Breast epithelium (tissue), 4 donors: ENCODE measurements around the gene GPATCH1. TPM values are rescaled to one million over a fixed set of nuclear protein-coding genes. Genes with fewer than 3 reads are reported as not detected.
A peak's percentile ranks its signal among the peaks of the same experiment; 100 is the strongest.

Experiments
- DNase-seq, 2 donors: peaks; one replicate each; pipeline ENCODE4 v3.0.0-alpha.2; 2019; ENCODE audit warnings: low spot score in 2 of 2
- H3K27ac ChIP-seq, 2 donors: fragments of 200-600 bp; sonication (generic) in 1 of 2; one replicate each; pipeline ENCODE4 v1.5.1; 2016 to 2019; ENCODE audit warnings: mild to moderate bottlenecking in 1 of 2
- H3K27me3 ChIP-seq, 2 donors: fragments of 200-600 bp; sonication (generic) in 1 of 2; one replicate each; pipeline versions ENCODE4 v1.5.1 to v1.6.0; 2017 to 2019; ENCODE audit warnings: control low read depth in 1 of 2, mild to moderate bottlenecking in 1 of 2
- H3K36me3 ChIP-seq: fragments of 200-600 bp; one replicate; pipeline ENCODE4 v1.5.1; 2019
- H3K4me1 ChIP-seq, 2 donors: fragments of 200-600 bp; sonication (generic); one replicate each; pipeline ENCODE4 v1.5.1; 2016 to 2019; ENCODE audit warnings: control low read depth in 1 of 2
- H3K4me3 ChIP-seq, 3 donors: fragments of 200-600 bp; sonication (generic); 1 replicate in 2 of 3; 2 replicates in 1 of 3; pipeline ENCODE4 v1.5.1; 2016 to 2019; ENCODE audit warnings: mild to moderate bottlenecking in 3 of 3, moderate library complexity in 2 of 3
- H3K9me3 ChIP-seq, 2 donors: fragments of 200-600 bp; sonication (generic) in 1 of 2; one replicate each; pipeline ENCODE4 v1.5.1; 2016 to 2019; ENCODE audit warnings: control low read depth in 1 of 2
- POLR2A ChIP-seq: fragments of 450-650 bp; IDR thresholded peaks from one replicate; pipeline ENCODE4 v1.6.1; 2016; ENCODE audit warnings: antibody characterized with exemption, mild to moderate bottlenecking, moderate library complexity
- POLR2AphosphoS5 ChIP-seq, 3 donors: sonication (generic); formaldehyde crosslinking; IDR thresholded peaks; one replicate each; pipeline ENCODE4 v1.6.1; 2017; ENCODE audit warnings: antibody characterized with exemption in 3 of 3
- intact Hi-C: fragments of 100-400 bp; cut with DNase I; formaldehyde crosslinking; loops from one replicate; pipeline ENCODE4 v1.15.1; 2023; ENCODE audit warnings: low total_unique reads
- total RNA-seq, 3 donors: library from RNA; depleted of rRNA; stranded (reverse); fragments of >200 nt; gene quantifications; one replicate each; pipeline ENCODE4 v1.1.0, GENCODE V29; 2016
- TF ChIP-seq, protein P1 (sequence below), 3 donors: fragments of 450-650 bp; IDR thresholded peaks; one replicate each; pipeline ENCODE4 v1.5.1; 2016 to 2017; ENCODE audit warnings: antibody characterized with exemption in 3 of 3, mild to moderate bottlenecking in 3 of 3, moderate library complexity in 3 of 3

Gene GPATCH1
- total RNA-seq, 3 donors from 2014 or later, result 9.4 to 14.2 (median 12.5) TPM

DNA sequence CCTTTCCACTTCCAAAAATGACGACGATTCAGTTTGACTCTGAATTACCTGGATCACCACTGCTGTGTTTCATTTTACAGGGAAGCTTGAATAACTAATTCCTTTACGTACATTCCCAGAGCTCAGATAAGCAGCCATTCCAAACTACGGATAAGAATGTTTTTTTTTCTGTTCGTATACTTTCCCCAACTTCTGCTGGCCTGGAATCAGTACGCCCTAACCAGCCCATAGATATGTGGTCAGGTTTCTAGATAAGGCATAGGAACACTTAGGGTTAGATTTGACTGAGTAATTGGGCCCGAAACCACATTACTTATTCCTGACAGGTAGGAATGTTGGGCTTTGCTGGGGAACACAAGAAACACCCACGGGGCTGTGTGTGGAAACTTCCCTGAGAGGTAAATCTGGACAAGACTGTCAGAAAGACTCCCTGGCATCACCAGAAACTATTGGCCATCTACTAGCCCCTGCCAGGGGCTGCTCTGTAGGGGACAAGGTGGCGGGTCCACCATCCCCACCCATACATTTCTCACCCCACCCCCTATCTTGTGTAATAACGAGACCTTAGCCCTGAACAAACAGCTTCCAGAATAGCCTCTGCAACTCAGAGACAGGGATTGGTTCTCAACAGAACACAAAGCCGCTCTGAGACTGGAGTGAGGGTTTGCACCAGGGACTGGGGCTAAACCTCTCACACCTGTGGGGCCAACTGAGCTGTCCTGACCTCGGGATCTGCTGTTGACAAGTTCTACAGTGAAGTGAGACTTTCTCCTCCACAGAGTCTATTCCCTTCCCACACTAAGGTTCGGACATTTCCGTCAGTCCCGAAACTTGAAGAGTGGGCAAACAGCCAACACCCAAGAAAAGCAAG lies 31.9 kb upstream of the GPATCH1 start:
- H3K4me3 ChIP-seq, result no peak overlapping the region
- no peak for TF ChIP-seq POLR2A
- TF ChIP-seq, protein P1, sequence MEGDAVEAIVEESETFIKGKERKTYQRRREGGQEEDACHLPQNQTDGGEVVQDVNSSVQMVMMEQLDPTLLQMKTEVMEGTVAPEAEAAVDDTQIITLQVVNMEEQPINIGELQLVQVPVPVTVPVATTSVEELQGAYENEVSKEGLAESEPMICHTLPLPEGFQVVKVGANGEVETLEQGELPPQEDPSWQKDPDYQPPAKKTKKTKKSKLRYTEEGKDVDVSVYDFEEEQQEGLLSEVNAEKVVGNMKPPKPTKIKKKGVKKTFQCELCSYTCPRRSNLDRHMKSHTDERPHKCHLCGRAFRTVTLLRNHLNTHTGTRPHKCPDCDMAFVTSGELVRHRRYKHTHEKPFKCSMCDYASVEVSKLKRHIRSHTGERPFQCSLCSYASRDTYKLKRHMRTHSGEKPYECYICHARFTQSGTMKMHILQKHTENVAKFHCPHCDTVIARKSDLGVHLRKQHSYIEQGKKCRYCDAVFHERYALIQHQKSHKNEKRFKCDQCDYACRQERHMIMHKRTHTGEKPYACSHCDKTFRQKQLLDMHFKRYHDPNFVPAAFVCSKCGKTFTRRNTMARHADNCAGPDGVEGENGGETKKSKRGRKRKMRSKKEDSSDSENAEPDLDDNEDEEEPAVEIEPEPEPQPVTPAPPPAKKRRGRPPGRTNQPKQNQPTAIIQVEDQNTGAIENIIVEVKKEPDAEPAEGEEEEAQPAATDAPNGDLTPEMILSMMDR (IDR thresholded peaks at IDR 0.05), result no peak
- H3K4me1 ChIP-seq, result no peaks in the 10 kb centered on the region
- intact Hi-C loops, result no loop called here
- H3K27me3 ChIP-seq, result no peaks in the 10 kb centered on the region
- H3K36me3 ChIP-seq, result no peaks in the 10 kb centered on the region
- peak overlapping the region; percentile 59 to 88 for H3K27ac ChIP-seq
- H3K9me3 ChIP-seq, result no peaks in the 10 kb centered on the region
- DNase-seq, result no peak

DNA sequence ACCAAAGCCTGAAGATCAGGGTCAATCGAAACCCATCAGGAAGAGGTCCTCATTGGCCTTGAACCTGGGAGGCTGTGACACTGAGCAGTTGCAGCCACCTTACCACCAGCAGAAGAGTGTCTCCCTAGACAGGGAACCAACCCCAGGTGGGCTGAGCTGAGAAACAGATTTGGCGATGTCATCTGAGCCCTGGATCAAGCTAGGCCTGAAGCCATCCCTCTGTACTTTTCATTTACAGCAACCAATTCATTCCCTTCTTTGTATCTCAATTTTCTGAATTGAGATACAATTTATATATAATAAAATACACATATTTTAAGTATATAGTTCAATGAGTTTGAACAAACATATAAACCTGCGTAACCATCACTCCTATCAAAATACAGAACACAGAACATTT lies 30.9 kb upstream of the GPATCH1 start:
- Histone ChIP-seq H3K36me3 (no peaks in the 10 kb centered on the region), H3K4me1 (no peaks in the 10 kb centered on the region), H3K27me3 (no peaks in the 10 kb centered on the region), H3K9me3 (no peaks in the 10 kb centered on the region), H3K27ac (peak overlapping the region; percentile 59 to 88), H3K4me3 (no peak overlapping the region)
- DNase-seq, result no peak
- intact Hi-C loops, result no loop called here
- TF ChIP-seq, protein P1 (IDR thresholded peaks at IDR 0.05), result no peak
- no peak for TF ChIP-seq POLR2A
- TF ChIP-seq POLR2AphosphoS5 (IDR thresholded peaks at IDR 0.05), result no peak

DNA sequence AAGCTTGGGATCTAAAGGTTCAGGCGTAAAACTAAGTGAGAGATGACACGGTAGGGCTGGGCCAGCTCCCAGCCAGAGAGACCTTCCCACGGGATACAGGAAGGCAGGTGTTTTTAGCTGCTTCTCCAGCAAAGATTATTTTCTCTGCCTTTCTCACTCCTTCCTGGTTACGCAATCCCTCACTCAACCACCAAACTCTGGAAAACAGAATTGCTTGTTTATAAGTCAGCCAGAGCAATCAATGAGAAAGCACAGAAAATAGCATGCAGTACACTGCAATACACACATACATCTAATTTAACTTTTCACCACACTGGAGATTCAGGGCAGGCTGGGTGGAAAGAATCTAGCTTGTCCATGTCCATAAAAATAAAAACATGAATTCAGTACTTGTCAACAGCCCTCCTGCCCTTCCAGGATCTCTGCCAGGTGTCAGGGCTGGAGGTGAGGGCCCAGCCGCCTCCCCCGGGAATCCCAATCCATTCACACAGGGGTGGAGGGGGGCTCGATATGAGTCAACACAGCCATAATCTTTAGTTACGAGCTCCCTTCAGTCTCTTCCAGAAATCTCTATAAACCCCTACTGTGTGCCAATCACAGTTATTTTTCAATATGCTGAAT lies 28.5 kb upstream of the GPATCH1 start:
- Histone ChIP-seq H3K27ac (peak overlapping the region; percentile 88 to 90), H3K4me1 (no peaks in the 10 kb centered on the region), H3K9me3 (no peaks in the 10 kb centered on the region), H3K36me3 (no peaks in the 10 kb centered on the region), H3K4me3 (no peak overlapping the region), H3K27me3 (no peaks in the 10 kb centered on the region)
- TF ChIP-seq, protein P1 (IDR thresholded peaks at IDR 0.05), result no peak
- TF ChIP-seq POLR2AphosphoS5 (IDR thresholded peaks at IDR 0.05), result no peak
- no peak for TF ChIP-seq POLR2A
- intact Hi-C loops, result no loop called here
- DNase-seq, result no peak

DNA sequence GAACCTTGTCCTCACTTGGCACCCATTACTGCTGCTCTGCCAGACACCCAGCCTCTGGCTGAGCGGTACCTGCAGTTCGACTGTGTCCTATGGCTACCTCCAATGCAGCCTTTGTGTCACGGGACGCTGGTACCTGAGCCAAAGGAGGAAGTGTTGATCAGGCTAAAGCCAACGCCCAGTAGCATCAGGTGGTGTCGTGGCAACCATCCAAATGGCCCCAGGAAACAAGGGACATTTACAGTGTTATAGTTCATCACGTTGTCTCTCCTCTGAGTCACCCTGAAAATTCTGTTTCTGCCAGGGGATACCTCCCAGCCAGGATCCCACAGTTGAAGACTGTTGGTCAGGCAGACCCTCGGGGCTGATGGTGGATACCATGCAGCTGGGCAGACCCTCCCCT lies 26.4 kb upstream of the GPATCH1 start:
- Histone ChIP-seq H3K4me1 (no peaks in the 10 kb centered on the region), H3K36me3 (no peaks in the 10 kb centered on the region), H3K27me3 (no peaks in the 10 kb centered on the region), H3K9me3 (no peaks in the 10 kb centered on the region), H3K27ac (peak overlapping the region; percentile 86 to 88), H3K4me3 (no peak overlapping the region)
- intact Hi-C loops, result no loop called here
- TF ChIP-seq POLR2AphosphoS5 (IDR thresholded peaks at IDR 0.05) (peak in 2 of 3 donors; percentile 47 to 83), POLR2A (no peak)
- DNase-seq, result peak; percentile 95 to 99

DNA sequence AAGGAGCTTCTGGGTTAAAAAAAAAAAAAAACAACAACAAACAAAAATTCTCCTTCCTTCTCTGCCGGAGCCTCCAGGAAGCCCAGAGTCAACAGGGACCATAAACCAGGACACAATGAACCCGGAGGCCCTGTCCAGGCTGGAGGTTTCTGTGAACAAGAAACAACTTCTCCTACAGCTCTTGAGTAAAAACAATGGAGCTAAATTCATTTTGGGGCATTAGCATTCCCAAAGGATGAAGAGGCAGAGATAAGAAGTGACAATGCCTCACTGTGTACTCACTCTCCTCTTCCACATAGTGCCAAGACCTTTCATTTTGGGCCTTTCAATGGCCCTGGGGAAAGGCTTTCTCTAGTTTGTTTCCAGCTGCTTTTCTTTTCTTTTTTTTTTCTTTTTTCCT lies 25.3 kb upstream of the GPATCH1 start:
- no peaks in the 10 kb centered on the region for H3K27me3 ChIP-seq
- TF ChIP-seq POLR2A (no peak), POLR2AphosphoS5 (IDR thresholded peaks at IDR 0.05) (no peak)
- TF ChIP-seq, protein P1 (IDR thresholded peaks at IDR 0.05), result no peak
- H3K27ac ChIP-seq, result peak overlapping the region; percentile 75 to 88
- H3K4me1 ChIP-seq, result no peaks in the 10 kb centered on the region
- H3K9me3 ChIP-seq, result no peaks in the 10 kb centered on the region
- intact Hi-C loops, result no loop called here
- no peaks in the 10 kb centered on the region for H3K36me3 ChIP-seq
- no peak for DNase-seq
- H3K4me3 ChIP-seq, result no peak overlapping the region
